Natural killer cell (primary cell): ENCODE data around the gene KANSL1. TPM values are rescaled to one million over a fixed set of nuclear protein-coding genes. Genes with fewer than 3 reads are reported as not detected.

Experiments used
- ATAC-seq, 3 donors: fragments of 150-1000 bp in 2 of 3; fragments of 200-7000 bp in 1 of 3; cut with Tn5 transposase; 1 replicate in 1 of 3; 2 replicates in 2 of 3; pipeline ENCODE4 v1.10.0; 2021; ENCODE audit warnings: mild to moderate bottlenecking in 2 of 3, moderate library complexity in 2 of 3
- DNase-seq, 2 donors: peaks; one replicate each; pipeline versions ENCODE4 v3.0.0 to v3.0.0-alpha.2; 2013 to 2021; ENCODE audit warnings: mixed read lengths in 1 of 2
- H3K27ac ChIP-seq: one replicate; pipeline ENCODE4 v1.5.1; 2013; ENCODE audit warnings: mild to moderate bottlenecking, low read length
- H3K27me3 ChIP-seq: one replicate; pipeline ENCODE4 v1.6.1; 2013; ENCODE audit warnings: low read length; ENCODE audit not compliant: control insufficient read depth, insufficient read depth
- H3K36me3 ChIP-seq: one replicate; pipeline ENCODE4 v1.6.1; 2013; ENCODE audit warnings: low read length; ENCODE audit not compliant: control insufficient read depth, insufficient read depth
- H3K4me1 ChIP-seq: one replicate; pipeline ENCODE4 v1.6.1; 2013; ENCODE audit warnings: low read length; ENCODE audit not compliant: control insufficient read depth, insufficient read depth
- H3K4me3 ChIP-seq: one replicate; pipeline ENCODE4 v1.5.1; 2013; ENCODE audit warnings: low read length
- H3K9me3 ChIP-seq: one replicate; pipeline ENCODE4 v1.6.1; 2013; ENCODE audit warnings: low read length; ENCODE audit not compliant: control insufficient read depth, insufficient read depth
- H3K27ac Mint-ChIP-seq, 2 donors: one replicate each; pipeline ENCODE4 v1.8.0; 2022; ENCODE audit warnings: mild to moderate bottlenecking in 2 of 2, mixed read lengths in 2 of 2, moderate library complexity in 1 of 2
- H3K27me3 Mint-ChIP-seq, 2 donors: one replicate each; pipeline ENCODE4 v1.8.0; 2022; ENCODE audit warnings: low read depth in 2 of 2, mixed read lengths in 2 of 2
- H3K36me3 Mint-ChIP-seq: one replicate; pipeline ENCODE4 v1.8.0; 2022; ENCODE audit warnings: mixed read lengths
- H3K4me1 Mint-ChIP-seq, 2 donors: one replicate each; pipeline ENCODE4 v1.8.0; 2022; ENCODE audit warnings: mixed read lengths in 2 of 2
- H3K4me3 Mint-ChIP-seq: one replicate; pipeline ENCODE4 v1.8.0; 2022; ENCODE audit warnings: mild to moderate bottlenecking, moderate library complexity, mixed read lengths
- H3K9me3 Mint-ChIP-seq, 2 donors: one replicate each; pipeline ENCODE4 v1.8.0; 2022; ENCODE audit warnings: mixed read lengths in 2 of 2
- CTCF ChIP-seq: fragments of 200-600 bp; IDR thresholded peaks from one replicate; pipeline ENCODE4 v1.8.0; 2022; ENCODE audit warnings: antibody characterized with exemption
- WGBS: methylation state at CpG from one replicate; pipeline ENCODE4 v1.1.7; 2013; ENCODE audit warnings: missing lambda C conversion rate; ENCODE audit not compliant: insufficient coverage; 5-methylcytosine and 5-hydroxymethylcytosine counted together
- intact Hi-C: fragments of 100-400 bp; cut with micrococcal nuclease; formaldehyde crosslinking; loops from one replicate; pipeline ENCODE4 v1.14.2; 2022
- total RNA-seq, 4 donors: library from RNA; stranded (reverse); fragments of 120-200 nt in 1 of 4; gene quantifications; one replicate each; pipeline versions ENCODE4 v1.2.3 to v1.2.4, GENCODE V29; 2013 to 2022

KANSL1 gene
- total RNA-seq, 3 donors from 2014 or later (not counting 1 experiment from before 2014, with no cell fraction given), result 202 to 240 (median 220) TPM

- Histone ChIP-seq H3K9me3 (no peaks in the 10 kb centered on the region), H3K27ac (no peak overlapping the region), H3K4me1 (peaks cover 7% of the 10 kb centered on the region), H3K36me3 (no peaks in the 10 kb centered on the region), H3K27me3 (no peaks in the 10 kb centered on the region), H3K4me3 (no peak overlapping the region)
- Mint-ChIP-seq H3K9me3 (no peaks in the 10 kb centered on the region), H3K4me3 (no peak overlapping the region), H3K4me1 (peaks cover 6 to 16% of the 10 kb centered on the region in 2 donors), H3K27ac (no peak overlapping the region), H3K27me3 (no peaks in the 10 kb centered on the region), H3K36me3 (no peaks in the 10 kb centered on the region)
- TF ChIP-seq CTCF, result no peak
- ATAC-seq, result no peak
- intact Hi-C loops, result loop anchor here (10.0 kb wide), 1 partner anchor 281 kb away; no protein-coding TSS in a partner anchor
- WGBS, result 67% methylated on average over 4 of the region's 6 CpGs
- no peak for DNase-seq
Measured at GRCh38 chr17:46003907-46004748, 189.1 kb downstream of the KANSL1 start.

- TF ChIP-seq CTCF, result no peak
- WGBS, result 48% methylated on average over 3 of the region's 7 CpGs
- H3K27me3 Mint-ChIP-seq, result no peaks in the 10 kb centered on the region
- intact Hi-C loops, result loop anchor here (1.0 to 10.0 kb wide), 3 partner anchors 41 to 282 kb away; no protein-coding TSS in a partner anchor
- H3K4me3 Mint-ChIP-seq, result no peak overlapping the region
- no peaks in the 10 kb centered on the region for H3K9me3 Mint-ChIP-seq
- DNase-seq (no peak), ATAC-seq (peak in 1 of 3 donors; percentile 20)
- no peaks in the 10 kb centered on the region for H3K36me3 Mint-ChIP-seq
- H3K36me3 ChIP-seq, result no peaks in the 10 kb centered on the region
- H3K4me1 ChIP-seq, result peaks cover 7% of the 10 kb centered on the region
- peaks cover 6 to 16% of the 10 kb centered on the region in 2 donors for H3K4me1 Mint-ChIP-seq
- H3K27ac Mint-ChIP-seq, result no peak overlapping the region
- no peaks in the 10 kb centered on the region for H3K9me3 ChIP-seq
- H3K27ac ChIP-seq, result no peak overlapping the region
- no peak overlapping the region for H3K4me3 ChIP-seq
- H3K27me3 ChIP-seq, result no peaks in the 10 kb centered on the region
Measured at GRCh38 chr17:46002973-46003316, 190.3 kb downstream of the KANSL1 start.

GRCh38 chr17:46002311-46002972 lies 190.8 kb downstream of the KANSL1 start:
- intact Hi-C loops, result loop anchor here (1.0 to 10.0 kb wide), 3 partner anchors 42 to 282 kb away; no protein-coding TSS in a partner anchor
- H3K27ac Mint-ChIP-seq, result no peak overlapping the region
- Histone ChIP-seq H3K4me3 (no peak overlapping the region), H3K9me3 (no peaks in the 10 kb centered on the region), H3K4me1 (peaks cover 7% of the 10 kb centered on the region), H3K27ac (no peak overlapping the region), H3K27me3 (no peaks in the 10 kb centered on the region), H3K36me3 (no peaks in the 10 kb centered on the region)
- H3K9me3 Mint-ChIP-seq, result no peaks in the 10 kb centered on the region
- peaks cover 6 to 16% of the 10 kb centered on the region in 2 donors for H3K4me1 Mint-ChIP-seq
- ATAC-seq (peak; percentile 92 to 99 (median 98)), DNase-seq (peak; percentile 72 to 85)
- WGBS, result 27% methylated on average over 8 of the region's 8 CpGs
- no peak overlapping the region for H3K4me3 Mint-ChIP-seq
- no peaks in the 10 kb centered on the region for H3K36me3 Mint-ChIP-seq
- no peaks in the 10 kb centered on the region for H3K27me3 Mint-ChIP-seq
- TF ChIP-seq CTCF, result peak; percentile 89
